HL-60 (cell line): Measurements from ENCODE around the gene LIPC.

Experiments used
- DNase-seq, 2 experiments: peaks; one replicate each; pipeline ENCODE4 v3.0.0-alpha.2; 2010 to 2020; ENCODE audit warnings: low read depth in 1 of 2, low spot score in 1 of 2
- H3K27ac ChIP-seq: fragments of 250-450 bp; sonication (Bioruptor Pico); replicated peaks from 2 replicates; pipeline ENCODE4 v1.5.1; 2020; ENCODE audit warnings: mild to moderate bottlenecking, moderate library complexity
- H3K27me3 ChIP-seq: fragments of 250-450 bp; sonication (Bioruptor Pico); 2 replicates; pipeline ENCODE4 v1.5.1; 2021; ENCODE audit warnings: mild to moderate bottlenecking, moderate library complexity; ENCODE audit not compliant: insufficient read depth, poor library complexity, severe bottlenecking
- H3K4me3 ChIP-seq: replicated peaks from 2 replicates; pipeline ENCODE4 v1.5.1; 2011; ENCODE audit warnings: mild to moderate bottlenecking, control low read depth, low read length; ENCODE audit not compliant: insufficient read depth
- CTCF ChIP-seq: IDR thresholded peaks from one replicate; pipeline ENCODE4 v1.5.1; 2011; ENCODE audit warnings: low read length, control low read depth, inconsistent platforms; ENCODE audit not compliant: insufficient read depth
- GABPA ChIP-seq: IDR thresholded peaks from 2 replicates; pipeline ENCODE4 v1.6.1; 2012; ENCODE audit warnings: low read depth
- POLR2AphosphoS5 ChIP-seq: IDR thresholded peaks from 2 replicates; pipeline ENCODE4 v1.6.1; 2012; ENCODE audit warnings: low read depth
- SPI1 ChIP-seq: IDR thresholded peaks from 2 replicates; pipeline ENCODE4 v1.6.1; 2012; ENCODE audit warnings: low read depth, mild to moderate bottlenecking, borderline replicate concordance
- TF ChIP-seq, protein P1 (sequence below): IDR thresholded peaks from 2 replicates; pipeline ENCODE4 v1.6.1; 2012; ENCODE audit warnings: low read depth; ENCODE audit not compliant: insufficient replicate concordance

The LIPC gene

GRCh38 chr15:58409861-58410260 lies 21.9 kb upstream of the LIPC start:
- Histone ChIP-seq H3K4me3 (no peak overlapping the region), H3K27me3 (no peaks in the 10 kb centered on the region), H3K27ac (no peak overlapping the region)
- no peak for DNase-seq
- TF ChIP-seq GABPA (no peak), POLR2AphosphoS5 (no peak), SPI1 (no peak)
- TF ChIP-seq, protein P1, sequence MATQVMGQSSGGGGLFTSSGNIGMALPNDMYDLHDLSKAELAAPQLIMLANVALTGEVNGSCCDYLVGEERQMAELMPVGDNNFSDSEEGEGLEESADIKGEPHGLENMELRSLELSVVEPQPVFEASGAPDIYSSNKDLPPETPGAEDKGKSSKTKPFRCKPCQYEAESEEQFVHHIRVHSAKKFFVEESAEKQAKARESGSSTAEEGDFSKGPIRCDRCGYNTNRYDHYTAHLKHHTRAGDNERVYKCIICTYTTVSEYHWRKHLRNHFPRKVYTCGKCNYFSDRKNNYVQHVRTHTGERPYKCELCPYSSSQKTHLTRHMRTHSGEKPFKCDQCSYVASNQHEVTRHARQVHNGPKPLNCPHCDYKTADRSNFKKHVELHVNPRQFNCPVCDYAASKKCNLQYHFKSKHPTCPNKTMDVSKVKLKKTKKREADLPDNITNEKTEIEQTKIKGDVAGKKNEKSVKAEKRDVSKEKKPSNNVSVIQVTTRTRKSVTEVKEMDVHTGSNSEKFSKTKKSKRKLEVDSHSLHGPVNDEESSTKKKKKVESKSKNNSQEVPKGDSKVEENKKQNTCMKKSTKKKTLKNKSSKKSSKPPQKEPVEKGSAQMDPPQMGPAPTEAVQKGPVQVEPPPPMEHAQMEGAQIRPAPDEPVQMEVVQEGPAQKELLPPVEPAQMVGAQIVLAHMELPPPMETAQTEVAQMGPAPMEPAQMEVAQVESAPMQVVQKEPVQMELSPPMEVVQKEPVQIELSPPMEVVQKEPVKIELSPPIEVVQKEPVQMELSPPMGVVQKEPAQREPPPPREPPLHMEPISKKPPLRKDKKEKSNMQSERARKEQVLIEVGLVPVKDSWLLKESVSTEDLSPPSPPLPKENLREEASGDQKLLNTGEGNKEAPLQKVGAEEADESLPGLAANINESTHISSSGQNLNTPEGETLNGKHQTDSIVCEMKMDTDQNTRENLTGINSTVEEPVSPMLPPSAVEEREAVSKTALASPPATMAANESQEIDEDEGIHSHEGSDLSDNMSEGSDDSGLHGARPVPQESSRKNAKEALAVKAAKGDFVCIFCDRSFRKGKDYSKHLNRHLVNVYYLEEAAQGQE, result no peak

GRCh38 chr15:58410353-58410752 lies 21.4 kb upstream of the LIPC start:
- Histone ChIP-seq H3K4me3 (no peak overlapping the region), H3K27me3 (no peaks in the 10 kb centered on the region), H3K27ac (no peak overlapping the region)
- DNase-seq, result no peak
- TF ChIP-seq, protein P1, result no peak
- TF ChIP-seq CTCF (no peak), POLR2AphosphoS5 (no peak), GABPA (no peak), SPI1 (no peak)

DNA sequence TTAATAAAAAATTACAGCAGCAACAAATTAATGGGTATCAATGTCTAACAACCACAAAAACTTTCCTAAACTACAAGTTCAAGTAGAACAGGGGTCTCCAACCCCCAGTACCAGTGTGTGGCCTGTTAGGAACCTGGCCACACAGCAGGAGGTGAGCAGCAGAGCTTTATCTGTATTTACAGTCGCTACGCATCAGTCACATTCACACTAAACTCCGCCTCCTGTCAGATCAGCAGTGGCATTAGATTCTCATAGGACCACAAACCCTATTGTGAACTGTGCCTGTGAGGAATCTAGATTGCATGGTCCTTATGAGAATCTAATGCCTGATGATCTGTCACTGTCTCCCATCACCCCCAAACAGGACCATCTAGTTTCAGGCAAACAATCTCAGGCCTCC lies 18.5 kb upstream of the LIPC start:
- no peaks in the 10 kb centered on the region for H3K27me3 ChIP-seq
- TF ChIP-seq CTCF (no peak), SPI1 (no peak), POLR2AphosphoS5 (no peak)
- TF ChIP-seq, protein P1, result no peak
- H3K27ac ChIP-seq, result no peak overlapping the region
- no peak overlapping the region for H3K4me3 ChIP-seq
- DNase-seq, result no peak
